Stimulated activated CD4-positive, alpha-beta T cell treated with anti-CD3 and anti-CD28 coated beads, TNF-alpha, amount 100 ng/mL, for 48 hours (primary cell): ENCODE data around the gene MYBPC2.
"Not testable (repeated sequence)": the region's sequence is repeated elsewhere in the genome, so short reads cannot be mapped to it uniquely, and the experiment has no call there.

ENCODE experiments used
- DNase-seq, 3 donors: peaks; one replicate each; pipeline ENCODE4 v3.0.0-alpha.2; 2020; ENCODE audit warnings: low read depth in 3 of 3

Gene MYBPC2

DNA sequence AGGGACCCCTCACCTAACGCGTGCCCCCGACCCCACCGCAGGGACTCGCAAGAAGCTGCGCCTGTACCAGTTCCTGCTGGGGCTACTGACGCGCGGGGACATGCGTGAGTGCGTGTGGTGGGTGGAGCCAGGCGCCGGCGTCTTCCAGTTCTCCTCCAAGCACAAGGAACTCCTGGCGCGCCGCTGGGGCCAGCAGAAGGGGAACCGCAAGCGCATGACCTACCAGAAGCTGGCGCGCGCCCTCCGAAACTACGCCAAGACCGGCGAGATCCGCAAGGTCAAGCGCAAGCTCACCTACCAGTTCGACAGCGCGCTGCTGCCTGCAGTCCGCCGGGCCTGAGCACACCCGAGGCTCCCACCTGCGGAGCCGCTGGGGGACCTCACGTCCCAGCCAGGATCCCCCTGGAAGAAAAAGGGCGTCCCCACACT, 4.7 kb upstream of the MYBPC2 start:
- DNase-seq = peak in 2 of 3 donors; percentile 18 to 19

DNA sequence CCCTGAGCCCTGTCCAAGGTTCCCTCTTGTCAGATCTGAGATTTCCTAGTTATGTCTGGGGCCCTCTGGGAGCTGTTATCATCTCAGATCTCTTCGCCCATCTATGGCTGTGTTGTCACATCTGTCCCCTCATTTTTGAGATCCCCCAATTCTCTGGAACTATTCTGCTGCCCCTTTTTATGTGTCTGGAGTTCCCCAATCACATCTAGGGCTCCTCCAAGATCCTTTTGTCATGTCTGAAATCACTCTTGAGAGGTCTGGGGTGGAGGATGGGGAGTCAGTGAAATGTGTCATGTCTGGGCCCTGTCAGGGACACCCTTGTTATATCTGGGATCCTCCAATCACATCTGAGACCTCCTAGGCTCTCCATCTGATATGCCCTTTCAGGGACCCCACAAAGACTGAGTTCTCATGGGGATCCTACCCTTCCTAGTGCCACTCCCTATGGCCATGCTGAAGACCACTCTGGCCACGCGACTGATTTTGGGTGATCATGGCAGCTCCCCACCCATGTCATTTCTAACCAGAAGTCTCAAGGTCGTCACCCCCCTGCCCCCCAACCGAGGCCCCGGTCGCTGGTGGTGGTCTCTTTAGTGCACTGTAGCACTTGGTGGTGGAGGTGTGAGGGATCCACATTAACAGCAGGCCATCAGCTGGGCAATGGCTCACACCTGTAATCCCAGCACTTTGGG, 3.8 kb upstream of the MYBPC2 start:
- DNase-seq = no peak

DNA sequence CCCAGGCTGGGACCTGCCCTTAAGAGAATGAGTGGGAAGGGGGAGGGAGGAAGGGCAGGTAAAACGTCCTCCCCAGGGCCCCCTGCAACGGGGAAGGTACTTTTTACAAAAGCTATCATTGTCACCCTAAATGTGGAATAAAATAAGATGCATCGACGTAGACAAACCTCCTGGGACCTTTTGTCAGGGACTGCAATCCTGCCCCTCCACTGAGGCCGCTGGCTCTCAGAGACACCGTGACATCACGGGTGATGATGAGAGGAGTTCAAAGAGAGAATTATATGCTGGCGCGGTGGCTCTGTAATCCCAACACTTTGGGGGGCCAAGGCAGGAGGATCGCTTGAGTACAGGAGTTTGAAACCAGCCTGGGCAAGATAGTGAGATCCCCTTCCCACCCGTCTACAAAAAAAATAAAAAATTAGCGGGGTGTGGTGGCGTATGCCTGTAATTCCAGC, 1.8 kb upstream of the MYBPC2 start:
- no peak for DNase-seq

DNA sequence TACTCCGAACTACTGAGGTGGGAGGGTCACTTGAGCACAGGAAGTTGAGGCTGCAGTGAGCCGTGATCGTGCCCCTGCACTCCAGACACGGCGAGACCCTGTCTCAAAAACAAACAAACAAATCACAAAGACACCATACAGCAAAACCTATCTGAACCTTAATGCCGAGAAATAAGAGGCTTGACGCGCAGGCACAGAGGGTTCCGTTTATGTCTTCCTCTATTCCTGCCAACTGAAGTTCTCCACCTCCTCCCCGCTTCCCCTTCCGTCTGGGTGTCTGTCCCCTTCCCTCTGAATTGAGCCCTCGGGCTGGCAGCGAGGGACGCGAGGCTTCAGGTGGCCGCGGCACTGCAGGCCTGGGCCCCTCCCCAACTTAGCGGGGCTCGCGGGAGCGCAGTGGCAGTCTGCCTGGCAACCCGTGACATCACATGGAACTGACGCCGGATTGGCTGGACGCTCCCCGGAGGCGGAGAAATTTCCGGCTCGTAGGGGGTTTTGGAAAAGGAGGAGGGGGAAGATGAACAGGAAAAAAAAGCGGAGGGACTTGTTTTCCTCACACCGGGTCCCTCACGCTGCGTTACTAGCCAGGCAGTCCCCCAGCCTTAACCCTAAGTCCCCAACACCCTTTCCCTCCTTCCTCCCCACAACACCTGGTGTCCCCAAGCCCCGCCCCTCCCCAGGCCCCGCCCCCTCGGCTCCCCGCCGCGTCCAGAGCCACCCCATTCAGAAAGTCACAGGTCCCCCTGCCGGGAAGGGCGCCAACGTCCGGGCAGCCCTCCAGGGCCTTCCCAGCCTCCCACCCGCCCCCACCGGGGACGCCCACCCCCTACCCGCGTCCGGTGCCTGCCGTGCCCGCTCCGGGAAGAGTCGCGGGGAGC, 1.1 kb upstream of the MYBPC2 start:
- DNase-seq = peak; percentile 73 to 77 (median 76)

DNA sequence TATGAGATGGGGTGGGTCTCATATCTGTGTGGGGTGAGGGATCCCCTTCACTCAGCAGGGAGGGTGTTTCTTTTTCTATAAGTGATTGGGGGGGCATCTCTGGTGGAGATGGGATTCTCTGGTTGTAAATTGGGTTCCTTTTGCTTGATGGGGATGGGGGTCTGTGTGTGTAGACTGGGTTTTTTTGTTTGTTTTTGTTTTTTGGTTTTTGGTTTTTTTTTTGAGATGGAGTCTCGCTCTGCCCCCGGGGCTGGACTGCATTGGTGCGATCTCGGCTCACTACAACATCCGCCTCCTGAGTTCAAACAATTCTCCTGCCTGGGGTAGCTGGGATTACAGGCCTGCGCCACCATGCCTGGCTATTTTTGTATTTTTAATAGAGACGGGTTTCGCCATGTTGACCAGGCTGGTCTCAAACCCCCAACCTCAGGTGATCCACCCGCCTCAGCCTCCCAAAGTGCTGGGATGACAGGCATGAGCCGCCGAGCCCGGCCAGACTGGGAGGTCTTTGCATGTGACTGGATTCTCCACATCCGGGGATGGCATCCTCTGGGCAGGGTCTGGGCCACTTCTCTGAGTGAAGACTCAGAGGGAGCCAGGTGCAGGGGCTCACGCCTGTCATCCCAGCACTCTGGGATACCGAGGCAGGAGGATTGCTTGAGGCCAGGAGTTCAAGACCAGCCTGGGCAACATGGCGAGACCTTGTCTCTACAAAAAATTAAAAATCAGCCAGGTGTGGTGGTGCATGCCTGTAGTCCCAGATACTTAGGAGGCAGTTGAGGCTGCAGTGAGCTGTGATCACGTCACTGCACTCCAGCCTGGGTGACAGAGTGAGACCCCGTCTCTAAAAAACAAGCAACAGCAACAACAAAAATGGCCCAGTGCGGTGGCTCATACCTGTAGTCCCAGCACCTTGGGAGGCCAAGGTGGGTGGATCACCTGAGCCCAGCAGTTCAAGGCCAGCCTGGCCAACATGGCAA, 799 bp downstream of the MYBPC2 start:
- DNase-seq = no peak

DNA sequence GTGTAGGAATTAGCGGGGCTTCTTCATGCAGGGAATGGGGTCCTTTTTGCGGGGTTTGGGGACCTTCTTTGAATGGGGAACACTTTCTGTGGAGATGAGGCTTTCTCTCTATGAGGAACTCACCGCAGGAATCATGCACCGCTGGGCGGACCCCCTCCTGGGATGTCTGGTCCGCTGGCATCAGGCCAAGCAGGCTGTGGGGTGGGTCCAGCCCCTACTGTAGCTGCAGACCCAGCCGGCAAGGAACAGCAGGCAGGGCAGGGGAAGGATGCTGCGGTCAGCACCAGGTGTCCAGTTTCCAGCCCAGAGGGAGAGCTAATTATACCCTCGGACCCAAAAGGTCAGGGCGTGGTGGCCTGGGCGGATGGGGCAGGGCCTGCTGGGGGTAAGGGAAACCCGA, 1.8 kb downstream of the MYBPC2 start:
- no peak for DNase-seq

DNA sequence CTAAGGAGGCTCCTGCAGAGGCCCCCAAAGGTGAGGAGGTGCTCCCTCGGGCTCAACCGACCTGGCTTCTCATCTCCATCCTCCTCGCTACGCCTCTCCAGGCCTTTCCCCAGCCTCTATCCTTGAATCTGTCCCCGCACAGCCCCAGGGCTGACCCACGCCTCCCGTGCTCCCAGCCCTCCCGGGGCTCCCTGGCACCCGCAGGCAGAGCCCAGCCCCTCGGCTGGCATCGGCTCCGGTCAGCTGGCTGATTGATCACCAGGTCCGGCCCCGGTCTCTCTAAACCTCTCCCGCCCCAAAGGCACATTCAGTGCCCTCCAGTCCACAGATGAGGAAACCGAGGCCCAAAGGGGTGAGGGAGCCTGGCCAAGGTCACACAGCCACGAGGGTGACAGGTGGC, 2.5 kb downstream of the MYBPC2 start:
- DNase-seq = no peak

DNA sequence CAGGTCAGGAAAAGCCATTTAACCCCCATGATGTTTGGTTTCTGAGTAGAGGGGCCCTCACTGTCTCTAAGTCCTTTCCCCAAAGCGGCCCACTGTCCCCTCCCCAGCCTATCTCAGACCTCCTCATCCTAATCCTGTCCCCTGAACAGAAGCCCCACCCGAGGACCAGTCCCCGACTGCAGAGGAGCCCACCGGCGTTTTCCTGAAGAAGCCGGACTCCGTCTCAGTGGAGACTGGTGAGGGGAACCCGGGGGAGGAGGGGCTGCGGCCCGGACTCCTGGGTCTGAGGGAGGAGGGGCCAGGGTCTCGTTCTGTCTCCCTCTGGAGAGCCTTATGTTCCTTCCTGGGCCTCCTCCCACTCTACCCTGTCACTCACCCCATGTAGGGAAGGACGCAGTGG, 2.9 kb downstream of the MYBPC2 start:
- DNase-seq = no peak

DNA sequence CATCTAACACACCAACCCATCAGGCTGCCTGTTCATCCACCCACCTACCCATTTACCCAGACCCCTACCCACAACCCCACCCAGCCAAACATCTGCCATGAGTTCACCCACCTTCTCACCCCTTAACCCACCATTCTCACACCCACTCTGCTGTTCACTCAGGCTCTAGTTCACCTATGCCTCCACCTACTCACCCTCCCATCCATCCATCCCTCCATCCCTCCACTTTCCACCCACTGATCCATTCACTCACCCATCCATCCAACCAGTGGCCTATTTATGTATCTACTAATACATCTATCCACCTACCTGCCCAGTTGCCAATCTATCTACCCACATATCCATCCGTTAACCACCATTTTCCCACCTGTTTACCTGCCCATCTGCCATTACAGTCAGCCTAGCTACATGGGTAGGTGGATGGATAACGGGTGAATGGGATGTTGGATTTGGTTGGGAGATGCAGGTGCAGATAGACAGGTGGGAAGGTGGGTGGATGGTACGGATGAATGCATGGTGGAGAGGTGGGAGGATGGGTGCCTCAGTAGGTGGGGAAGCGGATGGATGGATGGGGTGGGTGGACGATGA, 5.3 kb downstream of the MYBPC2 start:
- DNase-seq = no peak

DNA sequence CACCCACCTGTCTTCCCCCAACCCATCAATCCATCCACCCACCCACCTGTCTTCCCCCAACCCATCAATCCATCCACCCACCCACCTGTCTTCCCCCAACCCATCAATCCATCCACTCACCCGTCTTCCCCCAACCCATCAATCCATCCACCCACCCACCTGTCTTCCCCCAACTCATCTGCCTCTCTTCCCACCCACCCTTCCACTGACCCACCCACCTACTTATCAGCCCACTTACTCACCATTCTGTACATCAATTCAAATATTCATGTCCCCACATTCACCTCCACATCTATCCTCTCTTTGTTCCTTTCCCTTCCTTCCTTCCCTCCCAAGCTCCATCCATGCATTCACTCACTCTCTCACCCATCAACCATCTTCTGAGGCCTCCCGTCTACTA, 6.4 kb downstream of the MYBPC2 start:
- DNase-seq = not testable (repeated sequence)

DNA sequence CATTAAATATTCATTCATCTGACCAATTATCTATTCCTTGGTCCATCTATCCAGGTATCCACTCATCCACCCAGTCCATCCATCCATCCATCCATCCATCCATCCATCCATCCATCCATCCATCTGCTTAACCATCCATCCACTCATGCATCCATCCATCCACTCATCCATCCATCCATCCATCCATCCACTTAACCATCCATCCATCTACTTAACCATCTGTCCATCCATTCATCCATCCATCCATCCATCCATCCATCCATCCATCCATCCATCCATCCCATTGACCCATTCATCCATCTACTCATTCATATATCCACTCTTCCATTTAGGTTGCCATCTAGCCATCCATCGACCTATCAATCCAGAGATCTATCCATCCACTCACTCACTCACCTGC, 11.4 kb downstream of the MYBPC2 start:
- no peak for DNase-seq

DNA sequence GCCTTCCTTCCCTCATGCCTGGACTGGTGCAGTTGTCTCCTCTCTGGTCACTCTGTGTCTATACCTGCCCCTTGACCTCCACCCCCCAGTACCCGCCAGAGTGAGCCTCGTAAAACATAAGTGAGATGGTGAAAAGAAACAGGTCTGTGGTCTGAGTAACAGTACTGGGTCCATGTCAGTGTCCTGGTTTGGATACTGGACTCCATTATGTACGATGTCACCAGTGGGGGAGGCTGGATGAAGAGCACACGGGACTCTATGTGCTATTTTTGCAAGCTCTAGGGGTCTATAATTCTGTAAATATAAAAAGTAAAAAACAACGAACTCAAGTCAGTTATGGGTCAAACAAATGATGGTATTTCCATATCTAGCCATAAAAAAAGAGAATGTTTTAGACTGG, 14.4 kb downstream of the MYBPC2 start:
- DNase-seq = no peak

DNA sequence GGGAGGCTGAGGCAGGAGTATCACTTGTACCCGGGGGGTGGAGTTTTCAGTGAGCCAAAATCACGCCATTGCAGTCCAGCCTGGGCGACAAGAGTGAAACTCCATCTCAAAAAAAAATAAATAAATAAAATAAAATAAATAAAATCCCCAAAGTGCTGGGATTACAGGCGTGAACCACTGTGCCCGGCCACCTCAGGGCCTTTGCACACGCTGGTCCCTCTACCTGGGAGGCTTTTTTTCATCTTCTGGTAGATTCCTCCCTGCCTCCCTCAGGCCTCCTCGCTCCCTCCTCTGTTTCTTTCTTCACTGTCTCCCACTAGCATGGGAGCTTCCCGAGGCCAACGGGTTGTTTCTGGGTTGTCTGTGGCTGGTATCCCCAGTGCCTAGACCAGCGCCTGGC, 15.1 kb downstream of the MYBPC2 start:
- DNase-seq = no peak

DNA sequence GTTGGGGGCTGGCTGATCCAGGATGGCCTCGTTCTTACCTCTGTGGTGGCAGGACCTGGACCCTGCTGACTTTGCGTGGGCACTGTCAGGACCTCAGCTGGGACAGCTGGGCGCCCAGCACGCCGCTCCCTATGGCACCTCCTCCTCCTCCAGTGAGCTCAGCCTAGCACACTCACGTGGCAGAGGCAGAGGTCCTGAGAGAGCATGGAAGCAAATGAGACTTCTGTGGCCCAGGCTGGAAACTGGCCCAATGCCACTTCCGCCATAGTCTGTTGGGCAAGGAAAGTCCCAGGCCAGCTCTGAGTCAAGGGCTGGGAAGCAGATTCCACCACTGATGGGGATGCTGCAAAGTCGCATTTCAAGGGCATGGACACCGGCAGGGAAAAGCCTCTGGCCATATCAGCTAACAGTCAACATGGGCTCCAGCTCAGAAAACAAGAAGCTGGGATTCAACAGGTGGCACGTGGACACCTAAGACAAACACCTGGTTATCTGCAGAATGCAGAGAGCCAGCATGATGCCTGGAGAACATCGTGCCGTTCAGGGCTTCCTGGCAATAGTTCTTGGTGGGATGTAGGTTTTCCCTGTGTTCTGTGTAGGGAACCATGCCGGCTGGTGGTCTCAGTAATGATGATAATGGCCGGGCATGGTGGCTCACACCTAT, 16.7 kb downstream of the MYBPC2 start:
- no peak for DNase-seq

DNA sequence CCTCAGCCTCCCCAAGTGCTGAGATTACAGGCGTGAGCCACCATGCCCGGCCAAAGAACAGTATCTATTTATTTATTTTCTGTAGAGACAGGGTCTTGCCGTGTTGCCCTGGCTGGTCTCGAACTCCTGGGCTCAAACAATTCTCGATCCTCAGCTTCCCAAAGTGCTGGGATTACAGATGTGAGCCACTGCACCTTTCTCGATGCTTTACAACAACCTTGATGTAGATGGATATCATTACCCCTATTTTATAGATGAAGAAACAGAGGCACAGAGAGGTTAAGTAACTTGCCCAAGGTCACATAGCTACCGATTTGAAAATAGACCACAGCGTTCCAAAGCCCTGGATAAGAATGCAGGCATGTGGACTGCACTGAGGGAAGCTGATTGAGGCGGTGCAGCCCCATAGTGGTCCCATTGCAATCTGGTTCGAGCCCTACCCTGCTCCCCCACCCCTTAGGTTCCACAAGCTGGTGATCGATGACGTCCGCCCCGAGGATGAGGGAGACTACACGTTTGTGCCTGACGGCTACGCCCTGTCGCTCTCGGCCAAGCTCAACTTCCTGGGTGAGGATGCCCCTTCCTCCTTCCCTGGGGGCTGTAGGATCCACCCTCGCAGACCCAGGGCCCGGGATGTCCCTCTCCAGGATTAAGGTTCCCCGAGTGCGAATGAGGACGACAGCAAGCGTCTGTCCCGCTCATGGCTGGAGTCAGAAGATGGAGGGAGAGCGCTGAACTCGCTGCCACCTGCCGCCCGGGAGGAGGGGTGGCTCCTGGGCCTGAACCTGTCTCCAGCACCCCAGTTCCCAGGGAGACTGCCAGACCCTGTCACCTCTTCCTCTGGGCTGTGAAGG, 17.9 kb downstream of the MYBPC2 start:
- no peak for DNase-seq

DNA sequence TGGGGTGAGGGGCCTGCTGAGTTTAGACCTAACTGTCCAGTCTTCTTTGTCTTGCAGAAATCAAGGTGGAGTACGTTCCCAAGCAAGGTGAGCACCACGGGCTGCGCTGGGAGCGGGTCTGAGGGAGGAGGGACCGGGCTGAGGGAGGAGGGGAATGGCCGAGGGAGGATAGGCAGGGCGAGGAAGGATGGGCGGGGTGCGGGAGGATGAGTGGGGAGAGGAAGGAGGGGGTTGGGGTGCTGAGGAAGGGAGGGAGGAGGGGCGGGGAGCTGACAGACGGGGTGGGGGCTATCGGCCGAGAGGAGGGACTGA, 18.5 kb downstream of the MYBPC2 start:
- DNase-seq = no peak

DNA sequence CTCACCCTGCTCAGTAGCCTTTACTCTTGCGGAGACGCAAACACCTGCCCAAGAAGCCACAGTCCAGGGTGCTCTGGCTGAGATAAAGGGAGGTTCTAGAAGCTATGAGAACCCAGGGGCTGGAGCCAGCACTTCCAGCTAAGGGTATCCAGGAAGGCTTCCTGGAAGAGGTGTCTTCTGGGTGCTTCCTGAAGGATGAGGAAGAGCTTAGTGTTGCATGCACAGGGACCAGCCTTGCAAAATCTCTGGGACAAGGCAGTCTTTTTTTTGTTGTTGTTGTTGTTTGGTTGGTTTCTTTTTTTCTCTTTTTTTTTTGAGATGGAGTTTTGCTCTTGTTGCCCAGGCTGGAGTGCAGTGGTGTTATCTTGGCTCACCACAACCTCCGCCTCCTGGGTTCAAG, 20.6 kb downstream of the MYBPC2 start:
- no peak for DNase-seq

DNA sequence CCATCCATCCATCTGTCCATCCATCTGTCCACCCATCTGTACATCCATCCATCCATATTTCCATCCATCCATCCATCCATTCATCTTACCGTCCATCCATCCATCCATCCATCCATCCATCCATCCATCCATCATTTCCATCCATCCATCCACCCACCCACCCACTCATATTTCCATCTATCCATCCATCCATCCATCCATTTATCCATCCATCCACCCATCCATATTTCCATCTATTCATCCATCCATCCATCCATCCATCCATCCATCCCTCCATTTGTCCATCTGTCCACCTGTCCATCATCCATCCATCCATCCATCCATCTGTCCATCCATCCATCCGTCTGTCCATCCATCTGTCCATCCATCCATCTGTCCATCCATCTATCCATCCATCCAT, 23.3 kb downstream of the MYBPC2 start:
- DNase-seq = no peak

DNA sequence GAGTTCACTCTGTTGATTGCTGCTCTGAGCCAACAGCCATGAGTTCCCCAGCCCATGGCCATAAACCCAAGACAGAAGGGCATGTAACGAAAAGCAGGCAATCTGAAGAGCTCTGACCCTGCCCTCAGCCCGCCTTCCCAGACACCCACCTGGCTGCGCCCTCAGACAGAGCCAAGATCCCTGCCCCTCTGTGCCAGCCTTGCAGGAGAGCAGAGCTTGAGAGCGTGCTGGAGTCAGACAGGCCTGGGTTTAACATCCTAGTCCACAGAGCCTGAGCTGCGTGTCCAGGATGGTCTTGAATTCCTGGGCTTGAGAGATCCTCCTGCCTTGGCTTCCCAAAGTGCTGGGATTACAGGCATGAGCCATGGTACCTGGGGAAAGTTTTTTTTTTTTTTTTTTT, 24.6 kb downstream of the MYBPC2 start:
- DNase-seq = no peak

DNA sequence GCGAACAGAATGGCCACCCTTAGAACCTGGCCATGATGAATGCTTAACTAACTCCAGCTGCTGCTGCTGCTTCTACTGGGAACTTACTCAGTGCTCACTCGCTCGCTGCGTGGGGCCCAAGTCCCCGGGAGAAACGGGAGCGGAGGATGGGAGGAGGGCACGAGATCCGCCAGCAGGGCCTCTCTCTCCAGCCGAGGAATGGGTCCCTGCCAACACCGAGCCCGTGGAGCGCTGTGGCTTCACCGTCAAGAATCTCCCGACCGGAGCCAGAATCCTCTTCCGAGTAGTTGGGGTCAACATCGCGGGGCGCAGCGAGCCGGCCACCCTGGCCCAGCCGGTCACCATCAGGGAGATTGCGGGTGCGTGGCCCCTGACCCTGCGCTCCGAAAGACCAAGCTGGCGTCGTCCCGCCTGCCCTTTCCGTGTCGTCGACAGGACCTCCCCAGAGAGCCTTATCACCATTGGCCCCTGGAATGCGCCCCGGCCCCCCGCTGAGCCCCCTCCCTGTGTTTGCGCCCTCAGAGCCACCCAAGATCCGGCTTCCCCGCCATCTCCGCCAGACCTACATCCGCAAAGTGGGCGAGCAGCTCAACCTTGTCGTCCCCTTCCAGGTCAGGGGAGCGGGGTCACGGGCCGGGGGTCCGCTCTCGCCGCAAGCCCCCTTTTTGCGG, 25.8 kb downstream of the MYBPC2 start:
- no peak for DNase-seq
